SH-SY5Y (cell line): Measurements from ENCODE around the gene CEPT1.

Source experiments
- GATA2 ChIP-seq: IDR thresholded peaks from 2 replicates; pipeline ENCODE4 v1.6.1; 2011; ENCODE audit warnings: mild to moderate bottlenecking, low read depth, low read length
- GATA3 ChIP-seq: IDR thresholded peaks from 2 replicates; pipeline ENCODE4 v1.6.1; 2011; ENCODE audit warnings: low read depth, mild to moderate bottlenecking, low read length, moderate library complexity

The CEPT1 gene

GRCh38 chr1:111162488-111162880 is 22.5 kb downstream of the CEPT1 start:
- TF ChIP-seq GATA3, result no peak
- no peak for TF ChIP-seq GATA2

- TF ChIP-seq GATA3 (no peak), GATA2 (no peak)
Measured at GRCh38 chr1:111163363-111163762, 23.3 kb downstream of the CEPT1 start.

- TF ChIP-seq GATA2 (no peak), GATA3 (no peak)
Measured at GRCh38 chr1:111164151-111164550, 24.1 kb downstream of the CEPT1 start.

- no peak for TF ChIP-seq GATA2
- TF ChIP-seq GATA3, result no peak
Measured at GRCh38 chr1:111172463-111172862, 32.4 kb downstream of the CEPT1 start.

- TF ChIP-seq GATA3 (no peak), GATA2 (no peak)
Measured at GRCh38 chr1:111174070-111174469, 34.0 kb downstream of the CEPT1 start.

- TF ChIP-seq GATA2 (no peak), GATA3 (no peak)
Measured at GRCh38 chr1:111175349-111175748, 35.3 kb downstream of the CEPT1 start.

GRCh38 chr1:111176678-111177077 is 36.7 kb downstream of the CEPT1 start:
- no peak for TF ChIP-seq GATA2
- no peak for TF ChIP-seq GATA3

GRCh38 chr1:111179968-111180533 is 40.0 kb downstream of the CEPT1 start:
- TF ChIP-seq GATA2 (no peak), GATA3 (no peak)

GRCh38 chr1:111182052-111182451 is 42.0 kb downstream of the CEPT1 start:
- TF ChIP-seq GATA2 (no peak), GATA3 (no peak)

- TF ChIP-seq GATA3 (no peak), GATA2 (no peak)
Measured at GRCh38 chr1:111183308-111184069, 43.5 kb downstream of the CEPT1 start.

- TF ChIP-seq GATA2 (no peak), GATA3 (no peak)
Measured at GRCh38 chr1:111184663-111185062, 44.6 kb downstream of the CEPT1 start.

GRCh38 chr1:111190931-111191451 is 51.0 kb downstream of the CEPT1 start:
- TF ChIP-seq GATA2 (no peak), GATA3 (no peak)

GRCh38 chr1:111191496-111191895 is 51.5 kb downstream of the CEPT1 start:
- TF ChIP-seq GATA3, result no peak

- TF ChIP-seq GATA3 (no peak), GATA2 (no peak)
Measured at GRCh38 chr1:111192074-111192473, 52.1 kb downstream of the CEPT1 start.
